HEK293 (cell line): ENCODE measurements around the gene MAN1B1.

Source experiments
- HIC1 ChIP-seq: fragments of 450-650 bp; formaldehyde crosslinking; IDR thresholded peaks from 2 replicates; pipeline ENCODE4 v1.5.1; 2016; ENCODE audit warnings: missing biosample characterization, missing genetic modification characterization
- HOXC10 ChIP-seq: sonication (generic); formaldehyde crosslinking; IDR thresholded peaks from 2 replicates; pipeline ENCODE4 v1.8.1; 2023; ENCODE audit warnings: mild to moderate bottlenecking, missing genetic modification reagents
- IKZF3 ChIP-seq: fragments of 450-650 bp; IDR thresholded peaks from 2 replicates; pipeline ENCODE4 v1.5.0; 2018; ENCODE audit warnings: missing biosample characterization, mild to moderate bottlenecking, missing genetic modification characterization, moderate library complexity
- KLF16 ChIP-seq: fragments of 450-650 bp; formaldehyde crosslinking; IDR thresholded peaks from 2 replicates; pipeline ENCODE4 v1.5.1; 2017; ENCODE audit warnings: missing biosample characterization, missing genetic modification characterization
- OSR2 ChIP-seq: fragments of 450-650 bp; formaldehyde crosslinking; IDR thresholded peaks from 2 replicates; pipeline ENCODE4 v1.5.1; 2016; ENCODE audit warnings: missing biosample characterization, missing genetic modification characterization
- OVOL3 ChIP-seq: fragments of 450-650 bp; formaldehyde crosslinking; IDR thresholded peaks from 2 replicates; pipeline ENCODE4 v1.5.1; 2016; ENCODE audit warnings: missing biosample characterization, missing genetic modification characterization
- PBX3 ChIP-seq: sonication (generic); formaldehyde crosslinking; IDR thresholded peaks from 2 replicates; pipeline ENCODE4 v1.8.1; 2022; ENCODE audit warnings: mild to moderate bottlenecking, moderate library complexity, missing genetic modification reagents
- SP2 ChIP-seq: fragments of 450-650 bp; formaldehyde crosslinking; IDR thresholded peaks from 2 replicates; pipeline ENCODE4 v1.5.1; 2016; ENCODE audit warnings: missing biosample characterization, missing genetic modification characterization
- WT1 ChIP-seq: fragments of 450-650 bp; formaldehyde crosslinking; IDR thresholded peaks from 2 replicates; pipeline ENCODE4 v1.5.1; 2016; ENCODE audit warnings: missing biosample characterization, missing genetic modification characterization
- YY1 ChIP-seq: fragments of 450-650 bp; formaldehyde crosslinking; IDR thresholded peaks from 2 replicates; pipeline ENCODE4 v1.5.1; 2018; ENCODE audit warnings: missing biosample characterization, missing genetic modification characterization
- ZBTB1 ChIP-seq: fragments of 450-650 bp; formaldehyde crosslinking; IDR thresholded peaks from 2 replicates; pipeline ENCODE4 v1.5.1; 2016; ENCODE audit warnings: missing biosample characterization, missing genetic modification characterization
- ZBTB7A ChIP-seq: fragments of 450-650 bp; formaldehyde crosslinking; IDR thresholded peaks from 2 replicates; pipeline ENCODE4 v1.5.1; 2016; ENCODE audit warnings: low read depth, missing biosample characterization, missing genetic modification characterization
- ZNF24 ChIP-seq: fragments of 450-650 bp; formaldehyde crosslinking; IDR thresholded peaks from 2 replicates; pipeline ENCODE4 v1.5.1; 2016; ENCODE audit warnings: missing biosample characterization, missing genetic modification characterization
- ZNF248 ChIP-seq: fragments of 450-650 bp; formaldehyde crosslinking; IDR thresholded peaks from 2 replicates; pipeline ENCODE4 v1.5.1; 2017; ENCODE audit warnings: missing biosample characterization, missing genetic modification characterization
- ZNF280D ChIP-seq: fragments of 450-650 bp; formaldehyde crosslinking; IDR thresholded peaks from 2 replicates; pipeline ENCODE4 v1.5.1; 2016; ENCODE audit warnings: missing biosample characterization, missing genetic modification characterization
- ZNF292 ChIP-seq: fragments of 450-650 bp; formaldehyde crosslinking; IDR thresholded peaks from 2 replicates; pipeline ENCODE4 v1.5.1; 2016; ENCODE audit warnings: low read depth, missing biosample characterization, missing genetic modification characterization, borderline replicate concordance
- ZNF302 ChIP-seq: fragments of 450-650 bp; formaldehyde crosslinking; IDR thresholded peaks from 2 replicates; pipeline ENCODE4 v1.5.1; 2016; ENCODE audit warnings: missing biosample characterization, missing genetic modification characterization, low read depth
- ZNF416 ChIP-seq: fragments of 450-650 bp; formaldehyde crosslinking; IDR thresholded peaks from 2 replicates; pipeline ENCODE4 v1.5.1; 2016; ENCODE audit warnings: missing biosample characterization, missing genetic modification characterization
- ZNF423 ChIP-seq: fragments of 450-650 bp; formaldehyde crosslinking; IDR thresholded peaks from 2 replicates; pipeline ENCODE4 v1.5.1; 2016; ENCODE audit warnings: missing biosample characterization, missing genetic modification characterization
- ZNF521 ChIP-seq: fragments of 450-650 bp; formaldehyde crosslinking; IDR thresholded peaks from 2 replicates; pipeline ENCODE4 v1.5.1; 2017; ENCODE audit warnings: missing biosample characterization, mild to moderate bottlenecking, missing genetic modification characterization
- ZNF549 ChIP-seq: fragments of 450-650 bp; IDR thresholded peaks from 2 replicates; pipeline ENCODE4 v1.5.1; 2018; ENCODE audit warnings: missing biosample characterization, missing genetic modification characterization, mild to moderate bottlenecking, inconsistent platforms, moderate library complexity
- ZNF580 ChIP-seq: fragments of 450-650 bp; formaldehyde crosslinking; IDR thresholded peaks from 2 replicates; pipeline ENCODE4 v1.5.1; 2016; ENCODE audit warnings: missing biosample characterization, missing genetic modification characterization
- ZNF621 ChIP-seq: fragments of 450-650 bp; formaldehyde crosslinking; IDR thresholded peaks from 2 replicates; pipeline ENCODE4 v1.5.1; 2017; ENCODE audit warnings: missing biosample characterization, missing genetic modification characterization
- ZNF626 ChIP-seq: fragments of 450-650 bp; sonication (Bioruptor Pico); formaldehyde crosslinking; IDR thresholded peaks from 2 replicates; pipeline ENCODE4 v1.5.1; 2018; ENCODE audit warnings: missing biosample characterization, missing genetic modification characterization, inconsistent platforms
- ZNF660 ChIP-seq: fragments of 450-650 bp; IDR thresholded peaks from 2 replicates; pipeline ENCODE4 v1.5.1; 2018; ENCODE audit warnings: missing biosample characterization, mild to moderate bottlenecking, missing genetic modification characterization
- ZNF664 ChIP-seq: fragments of 450-650 bp; formaldehyde crosslinking; IDR thresholded peaks from 2 replicates; pipeline ENCODE4 v1.5.1; 2016; ENCODE audit warnings: missing biosample characterization, missing genetic modification characterization
- ZNF747 ChIP-seq: fragments of 450-650 bp; formaldehyde crosslinking; IDR thresholded peaks from 2 replicates; pipeline ENCODE4 v1.5.1; 2016; ENCODE audit warnings: missing biosample characterization, missing genetic modification characterization
- ZNF768 ChIP-seq: fragments of 450-650 bp; formaldehyde crosslinking; IDR thresholded peaks from 2 replicates; pipeline ENCODE4 v1.5.1; 2018; ENCODE audit warnings: missing biosample characterization, mild to moderate bottlenecking, missing genetic modification characterization
- ZNF776 ChIP-seq: fragments of 450-650 bp; formaldehyde crosslinking; IDR thresholded peaks from 2 replicates; pipeline ENCODE4 v1.5.0; 2017; ENCODE audit warnings: missing biosample characterization, missing genetic modification characterization, borderline replicate concordance
- ZNF792 ChIP-seq: fragments of 450-650 bp; formaldehyde crosslinking; IDR thresholded peaks from 2 replicates; pipeline ENCODE4 v1.5.1; 2016; ENCODE audit warnings: missing biosample characterization, missing genetic modification characterization
- ZSCAN18 ChIP-seq: fragments of 450-650 bp; formaldehyde crosslinking; IDR thresholded peaks from 2 replicates; pipeline ENCODE4 v1.5.1; 2016; ENCODE audit warnings: missing biosample characterization, missing genetic modification characterization
- ZXDB ChIP-seq: fragments of 450-650 bp; formaldehyde crosslinking; IDR thresholded peaks from 2 replicates; pipeline ENCODE4 v1.5.1; 2016; ENCODE audit warnings: missing biosample characterization, missing genetic modification characterization

The MAN1B1 gene

GRCh38 chr9:137070201-137070905 is 16.4 kb upstream of the MAN1B1 start, which contains the start of gene SAPCD2 (continued):
- no peak for TF ChIP-seq ZNF280D (tag by site-specific recombination)
- no peak for TF ChIP-seq ZNF768 (tag by site-specific recombination)
- no peak for TF ChIP-seq OVOL3 (tag by site-specific recombination)
- TF ChIP-seq ZNF416 (tag by site-specific recombination) = no peak
- no peak for TF ChIP-seq ZNF423 (tag by site-specific recombination)
- TF ChIP-seq HOXC10 = no peak
- no peak for TF ChIP-seq ZBTB1
- TF ChIP-seq ZSCAN18 (tag by site-specific recombination) = no peak
- no peak for TF ChIP-seq ZNF664 (tag by site-specific recombination)
- no peak for TF ChIP-seq ZNF621 (tag by site-specific recombination)
- TF ChIP-seq ZNF580 (tag by site-specific recombination) = no peak
- peak; percentile 97 for TF ChIP-seq SP2 (tag by site-specific recombination)
- TF ChIP-seq ZXDB (tag by site-specific recombination) = peak; percentile 76
- TF ChIP-seq PBX3 (CRISPR knock-in tag) = no peak
- no peak for TF ChIP-seq HIC1 (tag by site-specific recombination)
- TF ChIP-seq YY1 (tag by site-specific recombination) = peak; percentile 47; the same call in 1 of the 2 replicates
- TF ChIP-seq IKZF3 = no peak
- no peak for TF ChIP-seq OSR2 (tag by site-specific recombination)
- no peak for TF ChIP-seq ZNF292 (tag by site-specific recombination)
- no peak for TF ChIP-seq ZNF302
- no peak for TF ChIP-seq ZNF626 (tag by site-specific recombination)
- TF ChIP-seq ZNF660 (tag by site-specific recombination) = no peak
- TF ChIP-seq ZNF747 = no peak
- no peak for TF ChIP-seq KLF16
- TF ChIP-seq ZBTB7A = no peak
- TF ChIP-seq ZNF248 = no peak
- no peak for TF ChIP-seq ZNF792 (tag by site-specific recombination)
- TF ChIP-seq WT1 = 0 out of 2 replicates have a peak, but pooled peaks have one; percentile 11
- no peak for TF ChIP-seq ZNF776 (tag by site-specific recombination)
- no peak for TF ChIP-seq ZNF549 (tag by site-specific recombination)
- no peak for TF ChIP-seq ZNF521 (tag by site-specific recombination)
- peak; percentile 64; the same call in 1 of the 2 replicates for TF ChIP-seq ZNF24 (tag by site-specific recombination)
